ENCODE data around the gene BCO2.

BCO2 gene

GRCh38 chr11:112248201-112248600, 72.9 kb downstream of the BCO2 start:
- DNase-seq (ENCODE audit: low read depth in 2 of 2) = no peak

GRCh38 chr11:112249871-112250610, 74.7 kb downstream of the BCO2 start:
- DNase-seq (ENCODE audit: low read depth in 2 of 2) = no peak

- no peak for DNase-seq (ENCODE audit: low read depth in 2 of 2)
Measured at GRCh38 chr11:112253605-112254242, 78.4 kb downstream of the BCO2 start.

DNA sequence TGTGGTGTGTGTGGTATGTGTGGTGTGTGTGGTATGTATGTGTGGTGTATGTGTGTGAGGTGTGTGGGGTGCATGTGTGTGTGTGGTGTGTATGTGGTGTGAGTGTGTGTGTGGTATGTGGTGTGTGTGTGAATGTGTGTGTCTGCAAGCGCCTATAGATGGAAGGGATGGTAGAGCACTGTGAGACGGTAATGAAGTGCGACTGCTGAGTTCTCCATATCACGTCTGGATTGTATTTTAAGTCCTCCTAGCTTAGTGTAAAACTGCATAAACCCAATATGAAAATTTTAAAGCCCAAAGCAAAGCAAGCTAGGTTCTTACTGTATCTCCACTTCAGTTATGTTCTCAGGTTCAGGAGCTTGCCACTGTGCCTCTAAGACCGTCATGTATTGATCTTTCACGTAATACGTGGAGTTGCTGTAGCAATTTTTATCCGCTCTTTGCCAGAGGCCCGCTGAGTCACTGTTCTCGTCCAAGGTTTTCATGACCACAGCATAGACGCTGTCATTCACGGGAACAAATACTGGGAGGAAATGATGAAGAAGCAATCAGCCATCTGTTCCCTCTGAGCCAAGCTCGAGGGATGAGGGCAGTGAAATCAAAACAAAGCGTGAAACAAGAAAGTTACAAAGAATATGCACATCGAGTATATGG, 79.9 kb downstream of the BCO2 start:
- DNase-seq (ENCODE audit: low read depth in 2 of 2) = no peak

- no peak for DNase-seq (ENCODE audit: low read depth in 2 of 2)
Measured at GRCh38 chr11:112260490-112260889, 85.2 kb downstream of the BCO2 start, which contains the start of gene PLET1. Gene PLET1 (minus strand): TSS chr11:112260860. CDS start chr11:112260589, 271 bp downstream.

GRCh38 chr11:112265659-112266409, 90.5 kb downstream of the BCO2 start:
- no peak for DNase-seq (ENCODE audit: low read depth in 2 of 2)

GRCh38 chr11:112266410-112266778, 91.1 kb downstream of the BCO2 start:
- DNase-seq (ENCODE audit: low read depth in 2 of 2) = no peak

- no peak for DNase-seq (ENCODE audit: low read depth in 2 of 2)
Measured at GRCh38 chr11:112267188-112267591, 91.9 kb downstream of the BCO2 start.

GRCh38 chr11:112268406-112268805, 93.1 kb downstream of the BCO2 start:
- no peak for DNase-seq (ENCODE audit: low read depth in 2 of 2)

Measured in stimulated activated CD8-positive, alpha-beta memory T cell treated with anti-CD3 and anti-CD28 coated beads, Interleukin-2, amount 100 ng/mL, for 1 hour (primary cell).